Ovary (tissue), 9 donors: ENCODE data around the gene MYLIP. TPM values are rescaled to one million over a fixed set of nuclear protein-coding genes. Genes with fewer than 3 reads are reported as not detected.
A peak's percentile ranks its signal among the peaks of the same experiment; 100 is the strongest.

Source experiments
- DNase-seq, 5 donors: peaks; one replicate each; pipeline ENCODE4 v3.0.0-alpha.2; 2019 to 2020
- H3K27ac ChIP-seq, 2 donors: fragments of 200-600 bp; one replicate each; pipeline versions ENCODE4 v1.5.1 to v1.8.0; 2019 to 2022
- H3K27me3 ChIP-seq: fragments of 200-600 bp; one replicate; pipeline ENCODE4 v1.8.0; 2022
- H3K36me3 ChIP-seq: fragments of 200-600 bp; sonication (generic); one replicate; pipeline ENCODE4 v1.5.1; 2019
- H3K4me1 ChIP-seq: one replicate; pipeline ENCODE4 v1.8.1; 2013; ENCODE audit warnings: mild to moderate bottlenecking, moderate library complexity; ENCODE audit not compliant: insufficient read depth
- H3K4me3 ChIP-seq: fragments of 200-600 bp; sonication (generic); one replicate; pipeline ENCODE4 v1.5.1; 2017
- H3K9me3 ChIP-seq, 2 donors: fragments of 200-600 bp in 1 of 2; sonication (generic) in 1 of 2; one replicate each; pipeline versions ENCODE4 v1.5.1 to v1.8.1; 2013 to 2019; ENCODE audit warnings: mild to moderate bottlenecking in 1 of 2, moderate library complexity in 1 of 2
- EP300 ChIP-seq: sonication (generic); formaldehyde crosslinking; IDR thresholded peaks from one replicate; pipeline ENCODE4 v1.6.1; 2017; ENCODE audit warnings: antibody characterized with exemption
- POLR2A ChIP-seq: fragments of 450-650 bp; IDR thresholded peaks from one replicate; pipeline ENCODE4 v1.6.1; 2017; ENCODE audit warnings: antibody characterized with exemption, mild to moderate bottlenecking, moderate library complexity
- WGBS, 3 donors: extraction: QIAGEN DNeasy Blood & Tissue Kit in 1 of 3; methylation state at CpG; one replicate each; pipeline versions ENCODE4 v1.1.5 to v1.1.7; 2013 to 2017; 5-methylcytosine and 5-hydroxymethylcytosine counted together
- intact Hi-C, 4 donors: fragments of 100-400 bp; cut with DNase I; formaldehyde crosslinking; loops; one replicate each; pipeline versions ENCODE4 v1.11.0 to v1.15.1; 2022 to 2023
- polyA plus RNA-seq, 2 donors: library from polyadenylated mRNA; stranded (reverse); fragments of 200-250 nt in 1 of 2; fragments of 350-450 nt in 1 of 2; fragmentation: Illumina TruSeq in 1 of 2; extraction: RNeasy Lipid Tissue Mini Kit (QIAGEN cat#74804) in 1 of 2; gene quantifications; one replicate each; pipeline ENCODE4 v1.2.3, GENCODE V29; 2013 to 2014
- total RNA-seq, 7 donors: library from RNA; depleted of rRNA in 2 of 7; stranded (reverse); fragments of >200 nt in 2 of 7; fragmentation: NEBNext Ultra II Directional in 3 of 7; extraction: Animal tissue kit (Norgen Biotek cat#: 25700) in 3 of 7; gene quantifications; one replicate each; pipeline versions ENCODE4 v1.1.0 to v1.2.4, GENCODE V29; 2016 to 2023
- TF ChIP-seq, protein P1 (sequence below), 3 donors: fragments of 450-650 bp in 2 of 3; fragments of 200-600 bp in 1 of 3; IDR thresholded peaks; one replicate each; pipeline versions ENCODE4 v1.5.1 to v1.8.0; 2016 to 2022; ENCODE audit warnings: antibody characterized with exemption in 3 of 3, mild to moderate bottlenecking in 1 of 3
- donor health status: DM: no; HTN: no; CAD: no; lungs with moderate emphysema.
- donor health status: DM: no; HTN: no; CAD: no.
- donor health status: Bipolar disorder and iron deficiency.
- donor health status: DM: yes; HTN: yes; CAD: no.
- donor health status: DM: no; HTN: no; CAD: no.
- donor health status: DM: yes; HTN: yes; CAD: no.

The MYLIP gene
- total and polyA plus RNA-seq, 9 donors, result 11.0 to 45.4 (median 37.7) TPM

DNA sequence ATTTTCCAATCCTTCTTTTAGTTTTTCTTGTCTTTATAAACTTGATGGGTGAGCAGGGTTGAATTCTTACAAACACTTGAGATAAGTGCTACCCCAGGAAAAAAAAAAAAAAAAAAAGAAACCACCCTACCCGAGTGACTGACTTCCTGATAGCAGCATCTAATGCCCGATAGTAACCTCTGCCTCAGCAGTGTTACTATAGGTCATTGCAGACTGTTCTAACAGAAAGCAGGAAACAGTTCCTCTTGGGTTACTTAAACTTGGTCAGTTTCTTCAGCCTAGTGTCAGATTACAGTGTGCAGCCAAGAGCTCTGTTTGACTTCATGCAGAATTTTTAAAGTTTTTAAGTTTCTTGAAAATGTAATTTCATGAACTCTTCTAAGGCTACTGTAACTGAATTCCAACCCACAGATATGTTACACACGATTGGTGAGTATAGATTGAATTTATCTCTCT, 2.1 kb downstream of the MYLIP start:
- H3K9me3 ChIP-seq, result no peaks in the 10 kb centered on the region
- H3K36me3 ChIP-seq, result no peaks in the 10 kb centered on the region
- intact Hi-C loops, result loop anchor here in 1 of 4 donors (10.0 kb wide), 1 partner anchor 84 kb away; no protein-coding TSS in a partner anchor
- DNase-seq, result peak in 2 of 5 donors; percentile 30 to 52
- no peak for TF ChIP-seq EP300
- TF ChIP-seq, protein P1, sequence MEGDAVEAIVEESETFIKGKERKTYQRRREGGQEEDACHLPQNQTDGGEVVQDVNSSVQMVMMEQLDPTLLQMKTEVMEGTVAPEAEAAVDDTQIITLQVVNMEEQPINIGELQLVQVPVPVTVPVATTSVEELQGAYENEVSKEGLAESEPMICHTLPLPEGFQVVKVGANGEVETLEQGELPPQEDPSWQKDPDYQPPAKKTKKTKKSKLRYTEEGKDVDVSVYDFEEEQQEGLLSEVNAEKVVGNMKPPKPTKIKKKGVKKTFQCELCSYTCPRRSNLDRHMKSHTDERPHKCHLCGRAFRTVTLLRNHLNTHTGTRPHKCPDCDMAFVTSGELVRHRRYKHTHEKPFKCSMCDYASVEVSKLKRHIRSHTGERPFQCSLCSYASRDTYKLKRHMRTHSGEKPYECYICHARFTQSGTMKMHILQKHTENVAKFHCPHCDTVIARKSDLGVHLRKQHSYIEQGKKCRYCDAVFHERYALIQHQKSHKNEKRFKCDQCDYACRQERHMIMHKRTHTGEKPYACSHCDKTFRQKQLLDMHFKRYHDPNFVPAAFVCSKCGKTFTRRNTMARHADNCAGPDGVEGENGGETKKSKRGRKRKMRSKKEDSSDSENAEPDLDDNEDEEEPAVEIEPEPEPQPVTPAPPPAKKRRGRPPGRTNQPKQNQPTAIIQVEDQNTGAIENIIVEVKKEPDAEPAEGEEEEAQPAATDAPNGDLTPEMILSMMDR (IDR thresholded peaks at IDR 0.05), result peak in 1 of 3 donors; percentile 9
- WGBS, 3 donors, result 1% methylated on average over 3 of the region's 3 CpGs
- H3K4me1 ChIP-seq, result peaks cover 5% of the 10 kb centered on the region
- H3K27me3 ChIP-seq, result no peaks in the 10 kb centered on the region
- peak overlapping the region; percentile 96 for H3K4me3 ChIP-seq
- H3K27ac ChIP-seq, result peak overlapping the region in 1 of 2 donors; percentile 96

DNA sequence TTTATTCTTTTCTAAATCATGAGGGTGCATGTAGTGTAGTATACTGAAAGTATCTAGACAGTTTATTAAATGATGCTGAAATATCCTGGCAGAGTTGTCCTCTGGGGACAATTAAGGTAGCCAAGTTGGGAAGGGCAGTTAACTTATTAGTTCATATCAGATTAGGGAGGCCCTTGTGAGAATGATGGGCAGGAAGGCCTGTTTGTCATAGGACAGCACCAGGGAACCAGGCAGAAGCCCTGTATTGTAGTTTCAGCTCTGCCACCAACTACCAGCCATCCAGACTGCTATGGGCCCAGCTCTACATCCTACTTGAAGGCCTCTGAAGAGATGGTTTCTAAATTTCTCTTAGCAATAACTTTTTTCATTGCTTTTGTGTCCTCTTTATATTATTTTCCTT, 4.0 kb downstream of the MYLIP start:
- Histone ChIP-seq H3K4me3 (no peak overlapping the region), H3K27me3 (no peaks in the 10 kb centered on the region), H3K4me1 (peaks cover 5% of the 10 kb centered on the region), H3K27ac (no peak overlapping the region), H3K36me3 (no peaks in the 10 kb centered on the region), H3K9me3 (no peaks in the 10 kb centered on the region)
- no peak for DNase-seq
- intact Hi-C loops, result loop anchor here in 1 of 4 donors (10.0 kb wide), 1 partner anchor 82 kb away; no protein-coding TSS in a partner anchor
- no peak for TF ChIP-seq POLR2A
- no peak for TF ChIP-seq EP300
- TF ChIP-seq, protein P1 (IDR thresholded peaks at IDR 0.05), result no peak

DNA sequence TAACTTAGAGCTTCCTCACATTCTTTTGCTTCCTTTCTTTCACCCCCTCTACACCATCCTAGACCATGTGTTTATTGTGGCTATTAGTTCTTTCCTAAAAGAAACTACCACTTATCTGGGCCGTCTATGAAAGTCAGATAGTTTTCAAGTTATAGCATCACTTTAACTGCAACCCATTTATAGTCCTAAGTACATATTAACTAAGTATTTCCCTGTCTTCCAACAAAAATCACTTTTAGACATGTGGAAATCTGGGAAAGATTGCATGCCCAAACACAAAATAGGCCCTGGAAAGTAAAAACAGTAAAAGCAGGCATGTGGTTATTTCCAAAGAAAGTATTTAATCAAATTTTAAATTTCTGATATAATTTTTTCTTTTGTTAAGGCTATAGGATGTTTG, 5.5 kb downstream of the MYLIP start:
- Histone ChIP-seq H3K4me3 (no peak overlapping the region), H3K27me3 (no peaks in the 10 kb centered on the region), H3K9me3 (no peaks in the 10 kb centered on the region), H3K36me3 (no peaks in the 10 kb centered on the region), H3K27ac (no peak overlapping the region), H3K4me1 (peaks cover 10% of the 10 kb centered on the region)
- no peak for DNase-seq
- TF ChIP-seq, protein P1 (IDR thresholded peaks at IDR 0.05), result no peak
- TF ChIP-seq EP300 (no peak), POLR2A (no peak)
- intact Hi-C loops, result loop anchor here in 1 of 4 donors (10.0 kb wide), 1 partner anchor 80 kb away; no protein-coding TSS in a partner anchor
- WGBS, 3 donors, result 7 to 11% (median 7%) methylated on average over 1 of the region's 1 CpG

DNA sequence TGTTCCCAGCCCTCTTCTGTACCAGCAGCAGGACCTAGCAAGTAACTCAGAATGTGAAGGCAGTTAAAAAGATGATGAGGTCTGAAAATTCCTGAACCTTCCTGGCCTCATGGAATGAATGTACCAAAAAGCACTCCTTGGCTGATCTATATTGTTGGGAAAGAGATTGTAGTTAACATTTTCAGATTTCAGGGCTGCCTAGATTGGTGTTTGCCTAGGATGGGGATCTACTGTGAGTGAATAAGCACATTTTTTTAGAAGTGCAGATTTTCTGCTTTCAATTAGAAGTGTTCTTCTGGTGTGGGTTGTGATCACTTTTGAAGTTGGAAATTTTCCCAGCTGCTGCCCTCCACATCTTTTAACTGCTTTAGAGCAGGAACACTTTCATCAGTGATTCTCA, 6.2 kb downstream of the MYLIP start:
- H3K4me3 ChIP-seq, result no peak overlapping the region
- intact Hi-C loops, result loop anchor here in 1 of 4 donors (10.0 kb wide), 1 partner anchor 80 kb away; no protein-coding TSS in a partner anchor
- TF ChIP-seq POLR2A (no peak), EP300 (no peak)
- TF ChIP-seq, protein P1 (IDR thresholded peaks at IDR 0.05), result no peak
- no peak overlapping the region for H3K27ac ChIP-seq
- peaks cover 10% of the 10 kb centered on the region for H3K4me1 ChIP-seq
- DNase-seq, result no peak
- H3K36me3 ChIP-seq, result no peaks in the 10 kb centered on the region
- no peaks in the 10 kb centered on the region for H3K27me3 ChIP-seq
- H3K9me3 ChIP-seq, result no peaks in the 10 kb centered on the region
